HEK293 (cell line): ENCODE data around the gene SLC38A1.

Source experiments
- CTCF ChIA-PET: fragments of 350-600 bp; formaldehyde crosslinking; extraction: SDS; loops from one replicate; lab custom pipeline; 2021; ENCODE audit warnings: antibody characterized with exemption; lab: Yijun Ruan, JAX
- POLR2A ChIA-PET: fragments of 300-600 bp; formaldehyde crosslinking; extraction: SDS; loops from one replicate; lab custom pipeline; 2020; ENCODE audit warnings: antibody characterized with exemption, inconsistent platforms; lab: Yijun Ruan, JAX
- H3K27ac ChIP-seq: fragments of 200-500 bp; sonication (Bioruptor generic); 2 replicates; pipeline ENCODE4 v1.5.1; 2014; ENCODE audit warnings: low read depth, low read length, control low read depth, inconsistent platforms; ENCODE audit errors: extremely low read depth
- H3K36me3 ChIP-seq, 2 experiments: fragments of 200-500 bp in 1 of 2; sonication (Bioruptor generic) in 1 of 2; 1 replicate in 1 of 2; 2 replicates in 1 of 2; pipeline ENCODE4 v1.5.1; 2014 to 2017; ENCODE audit warnings: inconsistent platforms in 2 of 2, low read length in 2 of 2; ENCODE audit not compliant: control insufficient read depth in 2 of 2, insufficient read depth in 1 of 2
- H3K4me1 ChIP-seq: fragments of 200-500 bp; sonication (Bioruptor generic); 2 replicates; pipeline ENCODE4 v1.5.1; 2014; ENCODE audit warnings: mild to moderate bottlenecking, low read length, inconsistent platforms; ENCODE audit not compliant: control insufficient read depth, insufficient read depth
- H3K4me3 ChIP-seq: 2 replicates; pipeline ENCODE4 v1.5.1; 2011; ENCODE audit warnings: low read depth, mild to moderate bottlenecking, control low read depth, low read length, moderate library complexity
- H3K9me3 ChIP-seq: fragments of 200-500 bp; sonication (Bioruptor generic); 2 replicates; pipeline ENCODE4 v1.5.1; 2014; ENCODE audit warnings: low read depth, low read length, inconsistent platforms; ENCODE audit not compliant: control insufficient read depth, insufficient read depth
- AEBP2 ChIP-seq: fragments of 450-650 bp; formaldehyde crosslinking; IDR thresholded peaks from 2 replicates; pipeline ENCODE4 v1.5.1; 2016; ENCODE audit warnings: missing biosample characterization, missing genetic modification characterization, borderline replicate concordance
- ATF2 ChIP-seq: fragments of 450-650 bp; formaldehyde crosslinking; IDR thresholded peaks from 2 replicates; pipeline ENCODE4 v1.5.1; 2016; ENCODE audit warnings: missing biosample characterization, missing genetic modification characterization, low read depth
- CTCF ChIP-seq: fragments of 450-650 bp; formaldehyde crosslinking; IDR thresholded peaks from 2 replicates; pipeline ENCODE4 v1.5.1; 2016; ENCODE audit warnings: missing biosample characterization, missing genetic modification characterization
- EGR2 ChIP-seq: fragments of 450-650 bp; formaldehyde crosslinking; IDR thresholded peaks from 2 replicates; pipeline ENCODE4 v1.5.1; 2016; ENCODE audit warnings: low read depth, missing biosample characterization, missing genetic modification characterization
- GLIS1 ChIP-seq: fragments of 450-650 bp; formaldehyde crosslinking; IDR thresholded peaks from 2 replicates; pipeline ENCODE4 v1.5.1; 2016; ENCODE audit warnings: missing biosample characterization, missing genetic modification characterization
- KLF9 ChIP-seq: fragments of 450-650 bp; formaldehyde crosslinking; IDR thresholded peaks from 2 replicates; pipeline ENCODE4 v1.5.1; 2016; ENCODE audit warnings: missing biosample characterization, missing genetic modification characterization, low read depth
- MYNN ChIP-seq: fragments of 450-650 bp; formaldehyde crosslinking; IDR thresholded peaks from 2 replicates; pipeline ENCODE4 v1.5.1; 2016; ENCODE audit warnings: missing biosample characterization, missing genetic modification characterization, borderline replicate concordance
- OVOL3 ChIP-seq: fragments of 450-650 bp; formaldehyde crosslinking; IDR thresholded peaks from 2 replicates; pipeline ENCODE4 v1.5.1; 2016; ENCODE audit warnings: missing biosample characterization, missing genetic modification characterization
- SP3 ChIP-seq: fragments of 450-650 bp; formaldehyde crosslinking; IDR thresholded peaks from 2 replicates; pipeline ENCODE4 v1.5.1; 2016; ENCODE audit warnings: missing biosample characterization, missing genetic modification characterization
- ZBTB21 ChIP-seq: fragments of 450-650 bp; formaldehyde crosslinking; IDR thresholded peaks from 2 replicates; pipeline ENCODE4 v1.5.1; 2017; ENCODE audit warnings: missing biosample characterization, missing genetic modification characterization
- ZBTB48 ChIP-seq: fragments of 450-650 bp; formaldehyde crosslinking; IDR thresholded peaks from 2 replicates; pipeline ENCODE4 v1.5.1; 2016; ENCODE audit warnings: missing biosample characterization, missing genetic modification characterization
- ZFP3 ChIP-seq: fragments of 450-650 bp; formaldehyde crosslinking; IDR thresholded peaks from 2 replicates; pipeline ENCODE4 v1.5.1; 2016; ENCODE audit warnings: low read depth, missing biosample characterization, missing genetic modification characterization
- ZFP69B ChIP-seq: fragments of 450-650 bp; formaldehyde crosslinking; IDR thresholded peaks from 2 replicates; pipeline ENCODE4 v1.5.1; 2016; ENCODE audit warnings: missing biosample characterization, missing genetic modification characterization
- ZNF10 ChIP-seq: fragments of 450-650 bp; formaldehyde crosslinking; IDR thresholded peaks from 2 replicates; pipeline ENCODE4 v1.5.1; 2017; ENCODE audit warnings: missing biosample characterization, missing genetic modification characterization
- ZNF133 ChIP-seq: fragments of 450-650 bp; formaldehyde crosslinking; IDR thresholded peaks from 2 replicates; pipeline ENCODE4 v1.5.1; 2016; ENCODE audit warnings: missing biosample characterization, missing genetic modification characterization
- ZNF140 ChIP-seq: fragments of 450-650 bp; formaldehyde crosslinking; IDR thresholded peaks from 2 replicates; pipeline ENCODE4 v1.5.1; 2016; ENCODE audit warnings: missing biosample characterization, missing genetic modification characterization
- ZNF157 ChIP-seq: fragments of 450-650 bp; formaldehyde crosslinking; IDR thresholded peaks from 2 replicates; pipeline ENCODE4 v1.5.1; 2016; ENCODE audit warnings: missing biosample characterization, missing genetic modification characterization
- ZNF16 ChIP-seq: fragments of 450-650 bp; formaldehyde crosslinking; IDR thresholded peaks from 2 replicates; pipeline ENCODE4 v1.5.1; 2016; ENCODE audit warnings: low read depth, missing biosample characterization, missing genetic modification characterization
- ZNF248 ChIP-seq: fragments of 450-650 bp; formaldehyde crosslinking; IDR thresholded peaks from 2 replicates; pipeline ENCODE4 v1.5.1; 2017; ENCODE audit warnings: missing biosample characterization, missing genetic modification characterization
- ZNF266 ChIP-seq: fragments of 450-650 bp; formaldehyde crosslinking; IDR thresholded peaks from 2 replicates; pipeline ENCODE4 v1.5.1; 2016; ENCODE audit warnings: missing biosample characterization, missing genetic modification characterization, low read depth
- ZNF335 ChIP-seq: fragments of 450-650 bp; formaldehyde crosslinking; conservative IDR thresholded peaks from 2 replicates; pipeline ENCODE4 v1.5.1; 2016; ENCODE audit warnings: missing biosample characterization, missing genetic modification characterization
- ZNF501 ChIP-seq: fragments of 450-650 bp; formaldehyde crosslinking; IDR thresholded peaks from 2 replicates; pipeline ENCODE4 v1.5.1; 2016; ENCODE audit warnings: missing biosample characterization, missing genetic modification characterization
- ZNF510 ChIP-seq: fragments of 450-650 bp; formaldehyde crosslinking; IDR thresholded peaks from 2 replicates; pipeline ENCODE4 v1.5.1; 2018; ENCODE audit warnings: mild to moderate bottlenecking, missing genetic modification characterization, missing biosample characterization; ENCODE audit not compliant: insufficient replicate concordance
- ZNF530 ChIP-seq: fragments of 450-650 bp; formaldehyde crosslinking; IDR thresholded peaks from 2 replicates; pipeline ENCODE4 v1.5.1; 2016; ENCODE audit warnings: low read depth, missing biosample characterization, missing genetic modification characterization
- ZNF624 ChIP-seq: fragments of 450-650 bp; formaldehyde crosslinking; IDR thresholded peaks from 2 replicates; pipeline ENCODE4 v1.5.1; 2017; ENCODE audit warnings: missing biosample characterization, missing genetic modification characterization
- ZNF639 ChIP-seq: fragments of 450-650 bp; formaldehyde crosslinking; IDR thresholded peaks from 2 replicates; pipeline ENCODE4 v1.5.1; 2016; ENCODE audit warnings: missing biosample characterization, missing genetic modification characterization
- ZNF707 ChIP-seq: fragments of 450-650 bp; formaldehyde crosslinking; IDR thresholded peaks from 2 replicates; pipeline ENCODE4 v1.5.1; 2016; ENCODE audit warnings: missing biosample characterization, missing genetic modification characterization
- ZNF768 ChIP-seq: fragments of 450-650 bp; formaldehyde crosslinking; IDR thresholded peaks from 2 replicates; pipeline ENCODE4 v1.5.1; 2018; ENCODE audit warnings: missing biosample characterization, mild to moderate bottlenecking, missing genetic modification characterization
- ZNF830 ChIP-seq: fragments of 450-650 bp; IDR thresholded peaks from 2 replicates; pipeline ENCODE4 v1.5.0; 2018; ENCODE audit warnings: missing biosample characterization, missing genetic modification characterization, low read depth, mild to moderate bottlenecking, moderate library complexity
- TF ChIP-seq, protein P1 (sequence below): fragments of 450-650 bp; formaldehyde crosslinking; IDR thresholded peaks from 2 replicates; pipeline ENCODE4 v1.5.1; 2016; ENCODE audit warnings: missing biosample characterization, missing genetic modification characterization

SLC38A1 gene

GRCh38 chr12:46205294-46205693 lies 63.5 kb downstream of the SLC38A1 start:
- Histone ChIP-seq H3K4me1 (peaks cover 10% of the 10 kb centered on the region), H3K36me3 (peaks cover 10 to 63% of the 10 kb centered on the region in 2 experiments), H3K4me3 (no peak overlapping the region), H3K9me3 (no peaks in the 10 kb centered on the region), H3K27ac (no peak overlapping the region)
- ChIA-PET POLR2A (no interaction called here), CTCF (interaction anchor here (0.7 kb wide), 1 partner anchor 80 kb away, joined by 5 read pairs; no protein-coding TSS in a partner anchor)
- TF ChIP-seq ZNF16 (tag by site-specific recombination) (no peak), ZNF266 (tag by site-specific recombination) (no peak), ZBTB21 (no peak), AEBP2 (tag by site-specific recombination) (no peak), SP3 (tag by site-specific recombination) (no peak), CTCF (tag by site-specific recombination) (no peak), ZNF140 (tag by site-specific recombination) (no peak), ZNF133 (tag by site-specific recombination) (no peak), ZNF639 (tag by site-specific recombination) (no peak), ZNF10 (no peak), MYNN (tag by site-specific recombination) (no peak), ATF2 (no peak), ZNF768 (tag by site-specific recombination) (no peak), ZNF530 (no peak), ZNF707 (no peak), ZNF510 (tag by site-specific recombination) (no peak)
- TF ChIP-seq, protein P1, sequence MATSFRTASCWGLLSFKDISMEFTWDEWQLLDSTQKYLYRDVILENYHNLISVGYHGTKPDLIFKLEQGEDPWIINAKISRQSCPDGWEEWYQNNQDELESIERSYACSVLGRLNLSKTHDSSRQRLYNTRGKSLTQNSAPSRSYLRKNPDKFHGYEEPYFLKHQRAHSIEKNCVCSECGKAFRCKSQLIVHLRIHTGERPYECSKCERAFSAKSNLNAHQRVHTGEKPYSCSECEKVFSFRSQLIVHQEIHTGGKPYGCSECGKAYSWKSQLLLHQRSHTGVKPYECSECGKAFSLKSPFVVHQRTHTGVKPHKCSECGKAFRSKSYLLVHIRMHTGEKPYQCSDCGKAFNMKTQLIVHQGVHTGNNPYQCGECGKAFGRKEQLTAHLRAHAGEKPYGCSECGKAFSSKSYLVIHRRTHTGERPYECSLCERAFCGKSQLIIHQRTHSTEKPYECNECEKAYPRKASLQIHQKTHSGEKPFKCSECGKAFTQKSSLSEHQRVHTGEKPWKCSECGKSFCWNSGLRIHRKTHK (tag by site-specific recombination) = no peak

- Histone ChIP-seq H3K9me3 (no peaks in the 10 kb centered on the region), H3K27ac (no peak overlapping the region), H3K4me3 (no peak overlapping the region), H3K36me3 (peaks cover 39 to 88% of the 10 kb centered on the region in 2 experiments), H3K4me1 (no peaks in the 10 kb centered on the region)
- TF ChIP-seq ZNF335 (no peak), ZNF830 (tag by site-specific recombination) (no peak), OVOL3 (tag by site-specific recombination) (no peak), ZNF501 (tag by site-specific recombination) (no peak), ZBTB48 (tag by site-specific recombination) (no peak), ZNF157 (tag by site-specific recombination) (no peak), ZFP3 (tag by site-specific recombination) (no peak), GLIS1 (tag by site-specific recombination) (no peak), ZFP69B (tag by site-specific recombination) (no peak), ZNF624 (tag by site-specific recombination) (no peak), ZNF248 (no peak), KLF9 (tag by site-specific recombination) (no peak), EGR2 (tag by site-specific recombination) (no peak)
- ChIA-PET POLR2A (no interaction called here), CTCF (interaction anchor here (0.6 kb wide), 1 partner anchor 633 kb away, joined by 3 read pairs; no protein-coding TSS in a partner anchor)
Observed at GRCh38 chr12:46201284-46201789, 67.5 kb downstream of the SLC38A1 start.
